GM21381 (cell line): ENCODE data around the gene DYSF.

Experiments
- ATAC-seq: cut with Tn5 transposase; IDR thresholded peaks from one replicate; pipeline ENCODE4 v1.9.1; 2021; ENCODE audit warnings: mild to moderate bottlenecking, moderate library complexity; ENCODE audit not compliant: unreplicated experiment

Gene DYSF

DNA sequence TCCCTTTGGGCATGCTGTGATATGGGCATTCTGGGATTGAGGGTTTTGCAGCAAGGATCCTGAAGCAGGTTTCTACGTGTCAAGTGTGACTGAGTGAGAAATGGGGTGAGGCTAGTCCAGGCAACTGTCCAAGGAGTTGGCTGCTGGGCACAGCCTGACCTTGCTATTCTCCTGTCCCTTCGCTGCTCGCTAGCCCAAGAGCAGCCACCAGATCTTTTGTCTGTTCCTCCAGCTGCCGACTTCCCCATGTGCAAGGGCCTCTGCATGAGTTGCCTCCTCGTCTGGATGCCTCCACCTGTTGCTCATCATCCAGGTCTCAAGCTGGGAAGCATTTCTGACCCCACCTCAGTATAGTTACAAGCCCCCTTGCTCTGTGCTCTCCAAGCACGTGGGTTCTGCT is 71.1 kb downstream of the DYSF start:
- ATAC-seq, result no peak

DNA sequence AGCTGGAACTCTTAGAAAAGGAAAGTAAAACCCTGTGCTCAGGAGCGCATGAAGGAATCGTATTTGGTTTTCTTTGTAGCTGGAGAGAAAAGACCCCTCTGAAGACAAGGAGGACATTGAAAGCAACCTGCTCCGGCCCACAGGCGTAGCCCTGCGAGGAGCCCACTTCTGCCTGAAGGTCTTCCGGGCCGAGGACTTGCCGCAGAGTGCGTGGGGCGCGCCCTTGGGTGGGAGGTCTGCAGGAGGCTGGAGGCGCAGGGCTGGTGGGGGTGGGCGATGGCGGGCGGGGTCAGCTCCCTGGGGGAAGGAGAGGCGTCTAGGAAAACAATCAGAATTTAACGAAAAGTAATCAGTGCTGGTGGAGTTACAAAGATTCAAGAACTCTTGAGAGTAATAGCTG is 72.8 kb downstream of the DYSF start:
- ATAC-seq, result no peak

DNA sequence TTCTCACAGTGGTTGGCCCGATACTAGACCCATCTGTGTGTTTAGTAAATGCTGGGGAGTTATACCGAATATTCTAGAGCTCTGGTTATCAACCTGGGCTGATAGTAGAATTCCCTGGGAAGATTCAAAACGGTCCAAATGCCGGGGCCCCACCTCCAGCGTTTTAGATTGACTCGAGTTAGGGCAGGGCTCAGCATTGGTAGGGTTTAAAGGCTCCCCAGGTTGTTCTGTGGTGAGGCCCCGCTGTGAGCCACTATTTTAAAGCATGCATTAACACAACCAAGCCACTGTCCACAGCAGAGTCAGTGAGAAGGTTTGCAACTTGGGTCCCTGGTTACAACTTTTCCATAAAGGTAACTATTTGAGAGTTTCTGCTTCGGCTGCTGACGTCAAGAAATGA is 73.6 kb downstream of the DYSF start:
- no peak for ATAC-seq

DNA sequence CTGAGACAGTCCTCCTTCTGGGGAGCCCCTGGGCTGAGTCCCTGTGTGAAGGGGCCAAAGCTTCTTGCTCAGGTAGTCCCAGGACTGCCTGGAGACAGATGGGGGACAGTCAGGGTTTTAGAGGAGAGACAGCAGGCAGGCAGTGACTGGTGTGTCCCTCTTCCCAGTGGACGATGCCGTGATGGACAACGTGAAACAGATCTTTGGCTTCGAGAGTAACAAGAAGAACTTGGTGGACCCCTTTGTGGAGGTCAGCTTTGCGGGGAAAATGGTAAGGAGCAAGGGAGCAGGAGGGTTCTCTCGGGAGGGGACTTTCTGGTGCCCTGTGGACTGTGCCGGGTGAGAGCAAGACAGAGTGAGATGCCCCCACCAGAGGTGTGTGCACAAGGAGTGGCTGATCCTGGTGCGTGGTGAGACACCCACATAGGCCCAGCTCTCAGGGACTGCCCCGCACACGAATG is 74.8 kb downstream of the DYSF start:
- ATAC-seq, result no peak

DNA sequence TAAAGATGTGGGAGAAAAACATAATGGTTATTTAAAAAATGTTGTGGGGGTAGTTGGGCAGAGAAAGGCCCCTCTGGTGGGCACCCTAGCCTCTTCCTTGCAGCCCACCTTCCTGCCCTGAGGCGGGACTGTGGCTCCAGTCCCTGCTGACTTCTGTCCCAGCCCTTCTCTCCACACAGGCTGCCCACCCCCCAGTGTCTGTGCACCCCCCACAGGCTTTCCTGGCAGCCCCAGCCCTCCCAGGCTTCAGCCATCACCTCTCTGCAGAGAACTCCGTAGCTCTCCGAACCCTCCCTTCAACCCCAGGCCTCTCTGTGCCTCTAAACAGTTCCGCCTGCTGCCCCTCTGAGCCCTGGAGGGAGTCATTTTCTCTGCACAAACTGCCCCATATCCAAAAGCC is 75.4 kb downstream of the DYSF start:
- ATAC-seq, result no peak

DNA sequence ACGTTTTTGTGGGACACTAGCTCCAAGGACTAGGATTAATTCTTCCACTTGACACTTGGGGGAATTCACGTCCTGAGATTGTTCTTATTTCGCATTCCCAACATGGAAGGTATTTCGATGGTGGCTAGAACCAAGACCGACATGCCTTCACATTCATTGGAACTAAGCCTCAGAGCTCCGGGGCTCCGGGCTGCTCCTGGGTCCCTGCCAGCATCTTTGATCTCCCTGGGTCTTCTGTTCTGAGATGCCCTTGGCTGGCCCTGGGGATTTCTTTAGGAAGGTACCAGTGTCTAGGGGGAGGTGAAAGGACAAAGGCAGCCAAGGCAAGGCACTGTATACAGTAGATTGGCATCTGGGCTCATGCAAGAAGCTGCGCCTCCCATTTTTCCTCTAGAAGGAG is 76.8 kb downstream of the DYSF start:
- no peak for ATAC-seq

DNA sequence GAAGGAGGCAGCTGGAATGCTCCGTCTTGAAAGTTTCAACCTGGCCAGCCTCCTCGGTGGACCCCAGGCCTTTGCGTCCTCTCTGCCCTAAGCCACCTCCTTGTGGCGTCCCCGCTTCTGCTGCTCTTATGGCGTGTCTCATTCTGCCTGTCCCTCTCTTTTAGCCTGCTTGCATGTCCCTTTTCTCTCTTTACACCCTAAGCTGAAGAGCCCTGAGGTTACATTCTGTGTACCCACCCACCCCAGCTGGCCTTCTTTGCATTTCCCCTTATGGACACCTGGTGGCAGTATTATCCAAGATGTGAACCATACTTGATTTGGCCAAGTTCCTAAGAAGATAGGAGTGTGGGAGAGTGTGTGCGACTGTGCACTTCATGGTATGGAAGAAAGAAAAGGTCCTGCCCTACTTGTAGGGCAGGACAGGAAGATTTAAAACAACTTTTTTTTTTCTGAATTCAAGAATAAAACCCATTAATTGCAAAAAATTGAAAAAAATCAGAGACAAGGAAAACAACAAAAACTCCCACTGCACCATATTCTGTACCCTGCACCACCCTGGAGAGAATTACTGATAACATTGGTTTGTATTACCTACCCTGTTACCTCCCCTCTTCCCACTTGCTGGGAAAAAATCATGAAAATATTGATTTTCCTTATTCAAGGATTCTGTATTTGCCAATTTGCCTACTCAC is 77.4 kb downstream of the DYSF start:
- ATAC-seq, result no peak

DNA sequence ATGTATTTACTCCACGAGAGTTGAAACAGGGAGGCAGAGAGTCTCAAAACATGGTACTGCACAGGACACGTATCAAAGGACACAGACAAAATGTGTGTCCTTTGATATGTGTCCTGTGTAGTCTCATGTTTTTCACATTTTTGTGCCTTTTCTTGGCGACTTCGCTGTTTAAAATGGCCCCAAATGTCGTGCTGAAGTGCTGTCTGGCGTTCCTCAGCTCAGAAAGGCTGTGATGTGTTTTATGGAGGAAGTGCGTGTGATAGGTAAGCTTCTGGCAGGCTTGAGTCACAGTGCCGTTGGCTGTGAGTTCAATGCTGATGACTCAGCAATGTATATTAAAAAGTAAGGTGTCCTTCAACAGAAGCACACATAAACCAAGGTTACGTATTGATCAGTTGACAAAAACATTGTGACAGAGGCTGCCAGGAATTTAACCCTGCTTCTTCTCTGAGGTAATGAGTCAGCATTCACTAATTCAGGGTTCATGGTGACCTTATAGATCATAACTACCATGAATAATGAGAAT is 78.2 kb downstream of the DYSF start:
- ATAC-seq, result no peak

DNA sequence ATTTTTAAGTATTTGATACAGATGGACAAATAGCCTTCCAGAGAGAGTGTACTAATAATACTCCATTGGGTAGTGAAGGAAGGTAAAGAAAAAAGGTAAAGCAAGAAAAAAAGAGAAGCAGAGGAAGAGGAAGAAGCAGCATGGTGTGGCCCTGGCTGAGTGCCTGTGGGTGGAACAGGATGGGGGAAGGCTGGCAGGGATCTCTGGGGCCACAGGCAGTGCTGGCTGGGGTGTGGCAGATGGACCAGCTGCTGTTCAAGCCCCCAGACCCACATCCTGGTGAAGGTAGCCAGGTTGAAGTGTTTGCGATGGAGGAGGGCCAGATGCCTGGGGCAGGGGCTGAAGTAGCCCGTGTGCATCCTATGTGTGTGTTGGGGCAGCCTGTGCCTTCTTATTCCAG is 79.0 kb downstream of the DYSF start:
- ATAC-seq, result no peak

DNA sequence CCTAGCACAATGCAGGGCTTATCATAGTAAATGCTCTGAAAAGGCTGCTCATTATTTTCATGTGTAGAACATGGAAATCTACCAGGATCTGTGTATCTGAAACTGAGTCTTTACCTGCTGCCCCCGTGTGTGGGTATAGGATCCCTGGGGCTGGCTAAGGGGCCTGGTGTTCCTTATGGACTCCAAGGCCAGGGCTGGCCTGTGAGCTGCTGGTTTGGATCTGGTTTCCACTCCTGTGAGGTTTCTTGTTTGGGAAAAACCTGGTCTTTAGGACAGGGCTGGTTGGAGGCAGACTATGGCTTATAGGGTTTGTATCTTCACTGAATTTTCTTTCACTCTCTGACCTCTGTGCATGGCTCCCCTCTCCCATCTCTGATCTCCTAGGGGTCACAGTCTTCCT is 80.8 kb downstream of the DYSF start:
- ATAC-seq, result no peak

DNA sequence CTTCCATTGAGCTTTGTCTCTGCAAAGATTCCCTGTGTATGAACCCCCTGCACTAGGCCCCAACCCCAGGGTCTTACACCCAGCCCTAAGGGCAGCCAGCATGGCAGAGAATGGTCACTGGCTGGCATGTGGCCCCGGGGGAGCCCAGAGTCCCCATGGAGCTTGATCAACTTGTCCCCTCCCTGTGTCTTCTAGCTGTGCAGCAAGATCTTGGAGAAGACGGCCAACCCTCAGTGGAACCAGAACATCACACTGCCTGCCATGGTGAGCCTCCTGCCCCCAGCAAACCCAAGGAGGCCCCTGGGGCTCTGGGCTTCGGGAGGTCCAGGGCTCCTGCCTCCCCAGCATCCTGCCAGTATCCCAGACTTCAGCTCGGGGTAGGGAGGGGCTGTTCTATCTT is 81.5 kb downstream of the DYSF start:
- ATAC-seq, result no peak

DNA sequence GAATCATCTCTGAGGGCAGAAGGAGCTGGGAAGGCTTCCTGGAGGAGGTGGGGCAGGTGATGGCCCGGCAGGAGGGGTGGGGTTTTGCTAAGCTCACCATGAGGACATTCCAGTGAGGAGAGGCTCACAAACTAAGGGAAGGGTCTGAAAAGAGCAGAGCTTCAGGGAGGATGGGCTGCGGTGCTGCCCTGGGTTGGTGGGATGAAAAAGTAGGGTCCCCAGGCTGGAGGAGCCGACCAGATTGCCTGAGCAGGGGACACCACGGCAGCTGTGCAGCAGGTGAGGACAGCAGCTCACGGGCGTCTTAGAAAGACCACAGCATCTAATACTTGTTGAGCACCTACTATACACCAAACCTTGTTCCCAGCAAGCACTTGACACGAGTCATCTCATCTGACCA is 82.2 kb downstream of the DYSF start:
- ATAC-seq, result no peak

DNA sequence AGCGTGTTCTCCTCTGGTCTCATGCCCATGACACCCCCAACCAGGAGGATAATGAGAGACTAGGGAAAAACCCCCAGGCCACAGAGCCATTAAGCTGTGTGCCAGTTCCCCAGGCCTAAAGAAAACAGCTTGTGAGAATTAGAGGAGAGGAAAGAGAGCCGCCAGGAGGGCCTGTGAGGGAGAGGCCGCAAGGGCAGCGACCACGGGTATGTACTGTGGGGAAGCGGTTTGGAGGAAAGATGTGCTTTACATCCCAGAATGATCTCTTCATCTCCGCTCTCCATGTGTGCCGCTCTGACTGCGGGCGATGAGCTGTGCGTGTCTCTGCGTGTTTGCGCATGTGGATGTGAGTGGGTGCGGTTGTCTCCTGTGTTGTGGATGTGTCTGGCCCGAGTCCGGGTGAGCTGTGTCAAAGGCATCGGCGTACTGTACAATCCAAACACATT is 82.9 kb downstream of the DYSF start:
- ATAC-seq, result no peak

DNA sequence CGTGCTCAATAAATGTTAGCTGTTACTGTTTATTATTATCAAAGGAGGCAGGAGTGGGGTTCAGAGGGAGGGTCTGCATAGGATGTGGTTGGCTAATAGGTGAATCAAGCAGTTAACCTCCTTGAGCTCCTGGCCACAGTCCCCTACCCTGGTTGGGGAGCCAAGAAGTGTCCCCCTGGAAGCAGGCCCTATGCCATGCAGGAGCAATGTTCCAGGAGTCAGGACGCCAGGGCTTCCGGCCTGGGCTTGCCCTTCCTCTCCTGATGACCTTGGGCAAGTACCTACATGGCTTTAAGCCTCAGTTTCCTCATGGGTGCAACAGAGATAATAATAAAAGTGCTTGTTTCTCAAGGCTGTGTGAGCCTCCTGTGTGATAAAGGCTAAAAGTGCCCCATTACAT is 84.9 kb downstream of the DYSF start:
- no peak for ATAC-seq

DNA sequence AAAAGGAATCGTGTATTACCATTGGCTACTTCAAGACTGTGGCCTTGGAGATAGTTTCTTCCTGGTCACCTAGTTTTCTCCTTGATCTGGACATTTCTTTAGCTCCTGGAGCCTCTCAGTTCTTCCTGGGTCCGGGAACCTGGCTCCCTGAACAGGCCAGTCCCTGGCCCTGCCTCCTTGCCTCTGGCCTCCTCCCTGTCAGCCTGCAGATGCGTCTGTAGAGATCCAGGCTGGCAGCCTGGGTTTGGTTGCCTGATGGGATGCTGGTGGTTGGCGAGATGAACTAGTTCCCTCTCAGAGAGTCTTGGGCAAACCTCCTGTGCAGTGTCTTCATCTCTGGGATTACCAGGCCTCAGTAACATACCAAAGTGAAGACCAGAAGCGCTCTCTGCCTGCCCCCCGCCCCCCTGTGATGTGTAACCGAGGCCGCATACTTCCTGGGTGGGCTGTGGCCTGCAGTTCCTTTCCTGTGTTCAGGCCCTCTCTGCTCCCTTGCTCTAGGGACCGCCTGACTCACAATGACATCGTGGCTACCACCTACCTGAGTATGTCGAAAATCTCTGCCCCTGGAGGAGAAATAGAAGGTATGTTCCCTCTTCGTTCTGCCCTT is 85.4 kb downstream of the DYSF start:
- no peak for ATAC-seq

DNA sequence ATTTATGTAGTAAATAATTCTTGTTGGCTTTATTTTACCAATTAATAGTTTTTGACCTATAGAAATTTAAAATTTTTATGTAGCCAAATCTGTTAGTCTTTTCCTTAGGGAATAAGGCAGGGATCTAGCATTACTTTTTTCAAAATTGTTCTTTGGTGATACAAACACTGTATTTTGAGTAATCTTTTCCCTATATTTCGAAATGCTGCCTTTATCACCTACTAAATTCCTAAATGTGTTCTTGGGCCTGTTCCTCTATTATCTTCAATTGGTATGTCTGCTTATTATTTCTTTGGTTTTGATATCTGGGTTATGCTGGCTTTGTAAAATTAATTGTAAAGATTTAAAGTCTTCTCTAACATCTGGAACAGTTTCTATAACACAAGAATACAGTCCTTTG is 87.5 kb downstream of the DYSF start:
- no peak for ATAC-seq

DNA sequence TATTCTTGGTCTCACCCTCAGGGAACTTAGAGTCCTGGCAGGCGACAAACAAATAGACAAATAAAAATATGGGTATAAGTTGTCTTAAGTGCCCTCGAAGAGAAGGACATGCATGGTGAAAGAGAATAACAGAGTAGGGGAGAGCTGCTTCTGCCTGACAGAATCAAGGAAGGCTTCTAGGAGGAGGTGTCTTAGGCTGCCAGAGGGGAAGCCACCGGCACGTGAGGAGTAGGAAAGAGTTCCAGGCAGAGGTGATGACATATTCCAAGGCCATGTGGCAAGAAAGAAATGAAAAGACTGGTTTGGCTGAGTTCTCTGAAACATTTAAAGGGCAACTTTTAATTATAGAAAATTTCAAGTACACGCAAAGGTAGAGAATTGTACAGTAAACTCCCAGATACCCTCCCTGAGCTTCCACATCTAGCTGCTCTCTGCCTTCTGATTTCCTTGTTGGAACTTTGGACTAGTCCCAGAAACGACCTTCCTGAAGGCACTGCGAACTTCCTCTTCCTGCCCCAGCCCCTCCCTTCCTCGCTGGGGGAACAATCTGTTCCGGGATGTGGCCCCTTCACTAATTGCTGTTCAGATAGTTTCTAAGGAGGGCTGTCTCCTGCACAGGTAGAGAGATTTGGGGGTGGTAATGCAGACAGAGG is 91.7 kb downstream of the DYSF start:
- ATAC-seq, result no peak

DNA sequence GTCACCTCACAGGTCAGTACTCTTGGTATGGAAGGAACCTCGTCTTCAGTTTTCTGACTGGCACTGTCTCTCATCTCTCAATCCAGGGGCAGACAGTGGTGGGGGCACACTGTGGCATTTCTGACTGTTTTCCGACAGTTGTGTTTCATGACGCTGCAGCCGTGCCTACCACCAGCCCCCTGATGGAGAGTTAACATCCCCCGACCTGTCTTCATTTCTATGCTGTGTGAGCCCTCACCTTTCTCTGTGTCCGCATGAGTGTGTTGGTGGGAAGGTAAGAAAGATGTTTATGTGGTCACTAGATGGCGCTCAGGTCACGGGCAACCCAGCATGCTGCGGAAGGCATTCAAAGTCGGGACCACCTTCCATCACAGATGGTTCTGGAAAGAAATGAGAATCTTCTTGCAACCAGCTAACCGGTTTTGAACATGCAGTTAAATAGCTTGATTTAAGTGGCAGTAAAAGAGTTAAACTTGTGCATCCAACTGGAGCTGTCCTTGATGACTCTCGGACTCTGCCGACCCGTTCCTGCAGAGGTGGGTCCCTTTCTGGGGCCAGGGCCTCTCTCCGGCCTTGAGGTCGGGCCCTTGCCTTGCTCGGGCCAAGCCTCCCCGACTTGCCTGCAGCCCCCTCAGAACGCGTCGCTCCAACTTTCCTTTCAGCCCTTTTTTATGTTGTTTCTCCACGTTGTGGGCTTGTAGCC is 92.4 kb downstream of the DYSF start:
- ATAC-seq, result no peak

DNA sequence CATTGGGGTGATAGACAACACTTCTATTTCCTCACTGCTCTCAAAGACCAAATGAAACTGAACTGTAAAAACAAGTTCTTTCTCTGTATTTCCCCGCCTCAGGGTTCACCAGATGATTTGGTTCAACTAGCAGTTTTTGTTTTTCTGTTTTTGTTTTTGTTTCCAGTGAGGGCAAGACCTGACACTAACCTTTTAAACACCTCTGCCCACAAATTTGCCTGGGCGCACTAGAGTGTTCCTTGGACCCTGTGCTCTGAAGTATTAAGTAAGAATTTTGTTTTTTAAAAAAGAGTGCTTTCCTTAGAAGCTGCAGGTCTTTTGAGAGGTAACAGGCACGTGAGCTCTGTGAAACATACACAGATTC is 92.9 kb downstream of the DYSF start:
- ATAC-seq, result no peak

DNA sequence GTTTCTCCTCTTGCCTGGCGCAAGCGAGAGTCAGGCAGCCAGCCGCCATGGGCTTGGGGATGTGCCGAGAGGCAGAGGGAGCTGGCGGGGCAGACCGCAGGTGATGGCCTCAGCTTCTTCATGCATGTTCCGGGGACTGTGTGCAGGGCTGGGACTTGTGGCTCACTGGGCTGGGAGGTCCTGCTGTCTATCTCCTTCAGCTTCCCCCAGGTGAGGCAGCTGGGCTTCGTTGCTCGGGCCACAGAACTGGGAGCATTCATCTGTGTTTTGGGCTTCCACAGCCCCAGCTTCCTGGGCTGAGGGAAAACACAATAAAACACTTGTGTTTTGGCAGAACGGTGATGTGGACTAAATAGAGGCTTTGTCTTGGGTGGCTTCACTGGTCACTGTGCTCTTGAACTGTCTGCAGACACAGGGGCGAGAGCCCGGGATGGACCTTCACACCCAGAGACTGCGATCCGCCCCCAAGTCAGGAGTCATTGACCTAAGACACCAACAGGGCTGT is 93.5 kb downstream of the DYSF start:
- no peak for ATAC-seq

DNA sequence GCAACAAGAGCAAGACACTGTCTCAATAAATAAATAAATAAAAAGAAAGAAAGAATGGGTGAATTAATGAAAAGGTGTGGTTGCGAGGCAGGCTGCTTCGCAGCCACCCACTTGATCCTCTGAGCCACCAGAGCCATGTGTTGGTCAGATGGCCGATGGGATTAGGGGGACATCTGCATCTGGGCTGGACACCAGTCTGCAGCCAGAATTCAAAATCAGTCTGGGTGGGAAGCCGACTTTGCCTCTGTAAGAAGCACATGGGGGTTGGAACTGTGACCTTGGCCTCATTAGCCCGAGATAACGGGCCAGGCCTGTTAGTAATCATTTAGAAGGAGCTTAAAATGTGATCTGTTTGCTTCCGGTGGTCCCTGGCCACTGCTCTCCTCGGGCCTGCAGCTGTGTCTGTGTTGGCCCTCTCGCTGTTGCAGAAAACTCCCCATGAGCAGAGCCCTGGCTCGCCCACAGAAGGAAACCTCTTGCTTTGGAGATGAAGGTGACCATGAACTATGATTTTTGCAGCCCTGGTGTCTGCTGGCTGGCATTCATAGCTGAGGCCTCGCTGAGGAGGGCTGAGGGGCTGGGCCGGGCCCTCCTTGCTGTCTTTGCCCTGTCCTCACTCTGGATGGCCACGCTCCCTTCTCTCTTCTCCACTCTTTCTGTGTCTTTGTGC is 94.4 kb downstream of the DYSF start:
- ATAC-seq, result no peak
